GM19395 (cell line): Measurements from ENCODE around the gene CCDC141.

Source experiments
- ATAC-seq: cut with Tn5 transposase; IDR thresholded peaks from one replicate; pipeline ENCODE4 v1.9.1; 2021; ENCODE audit warnings: mild to moderate bottlenecking, moderate library complexity; ENCODE audit not compliant: unreplicated experiment

The CCDC141 gene

DNA sequence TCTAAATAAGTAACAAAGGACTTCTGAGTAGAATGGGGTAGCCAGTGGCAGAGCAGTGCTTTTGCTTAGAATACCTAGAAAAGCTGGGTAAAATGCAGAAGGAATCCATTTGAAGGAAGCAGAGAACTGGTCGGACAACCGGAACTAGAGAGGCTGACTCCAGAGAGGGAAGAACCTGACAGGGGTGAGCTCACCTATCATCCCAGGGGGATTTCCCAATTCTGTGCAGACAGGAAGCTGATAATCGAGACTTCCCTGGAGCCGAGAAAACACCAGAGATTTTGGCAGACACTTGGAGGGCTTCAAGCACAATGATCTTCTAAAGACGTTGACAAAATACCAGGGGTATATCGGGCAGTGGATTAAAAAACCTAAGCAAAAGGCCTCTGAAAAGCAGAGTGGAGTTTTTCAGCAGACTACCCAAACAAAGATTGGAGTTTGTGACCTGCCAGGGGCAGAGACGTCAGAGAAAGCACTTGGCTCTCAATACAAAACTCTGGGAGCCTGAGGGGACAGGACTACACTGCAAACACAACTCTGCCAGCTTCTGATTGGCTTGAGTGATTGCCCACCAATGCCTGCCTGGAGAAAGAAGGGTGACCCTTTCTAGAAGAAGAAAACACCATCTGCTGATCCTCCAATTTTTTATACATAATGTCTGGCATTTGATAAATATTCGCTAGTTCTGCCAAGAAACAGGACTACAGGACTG lies 175.3 kb downstream of the CCDC141 start:
- ATAC-seq, result no peak

DNA sequence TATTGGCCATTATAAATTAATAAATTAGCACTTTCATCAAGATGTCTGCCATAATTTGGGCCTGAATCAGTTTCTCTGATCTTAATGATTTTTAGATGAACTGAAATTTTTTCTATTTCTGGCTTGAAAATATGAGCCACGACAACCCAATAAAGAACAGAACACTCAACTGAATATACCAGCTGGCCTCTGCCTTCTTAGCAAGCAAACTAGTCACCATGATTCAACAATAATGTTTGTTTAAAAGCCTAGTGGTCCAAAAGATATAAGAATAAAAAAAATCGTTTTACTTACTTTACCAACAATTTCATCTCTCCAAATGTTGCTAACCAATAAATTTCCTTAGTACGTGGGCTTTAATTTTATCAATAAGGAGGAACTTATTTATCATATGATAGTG lies 176.0 kb downstream of the CCDC141 start:
- ATAC-seq, result no peak

DNA sequence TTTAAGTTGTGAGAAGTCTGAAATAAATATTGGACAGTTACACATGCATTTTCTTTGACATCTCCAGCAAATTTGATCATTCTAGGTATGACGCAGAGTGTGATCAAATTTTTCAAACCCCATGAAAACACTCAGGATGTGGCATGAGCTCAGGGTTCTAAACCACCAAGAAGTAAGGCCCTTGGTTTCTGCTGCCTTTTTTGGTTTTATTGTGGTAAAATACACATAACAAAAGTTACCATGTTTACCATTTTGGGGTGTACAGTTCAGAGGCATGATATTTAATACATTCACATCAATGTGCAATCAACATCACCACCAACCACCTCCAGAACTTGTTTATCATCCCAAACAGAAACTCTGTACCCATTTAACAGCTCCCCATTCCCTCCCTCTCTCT lies 178.4 kb downstream of the CCDC141 start:
- no peak for ATAC-seq

DNA sequence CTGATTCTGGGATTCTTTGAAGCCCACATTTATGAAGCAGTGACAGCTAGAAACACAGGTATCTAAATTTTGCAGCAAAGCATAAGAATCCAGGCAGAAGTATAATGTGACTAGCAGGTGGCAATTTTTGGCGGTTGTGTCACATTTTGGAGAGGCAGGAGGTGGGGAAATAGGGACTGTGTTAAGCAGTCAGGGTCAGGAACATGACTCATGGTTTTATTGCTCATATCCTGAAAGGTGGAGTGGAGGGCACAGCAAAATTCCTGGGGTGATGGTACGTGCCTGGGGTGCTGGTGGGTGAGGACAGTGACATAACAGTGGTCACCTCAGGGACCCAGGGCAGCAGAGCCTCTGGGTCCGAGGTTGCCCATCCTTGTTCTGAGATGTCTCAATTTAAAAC lies 179.2 kb downstream of the CCDC141 start:
- no peak for ATAC-seq

DNA sequence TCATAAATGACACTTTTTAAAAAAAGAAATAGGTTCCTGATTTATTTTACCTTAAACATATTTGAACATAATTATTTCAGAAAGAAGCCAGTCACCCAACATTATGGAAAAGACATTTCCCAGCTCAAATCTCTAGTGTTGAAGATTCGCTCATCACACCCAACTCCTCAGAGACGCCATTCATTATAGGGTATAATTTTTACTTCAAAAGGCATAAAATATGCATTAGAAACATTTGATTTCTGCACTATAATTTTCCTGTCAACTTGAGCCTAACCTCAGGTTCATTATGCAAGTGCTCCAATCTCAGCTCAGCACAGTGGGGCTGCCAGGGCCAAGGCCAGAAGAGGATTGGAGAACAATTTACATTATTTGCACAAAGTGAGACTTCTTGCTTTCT lies 183.9 kb downstream of the CCDC141 start:
- no peak for ATAC-seq

DNA sequence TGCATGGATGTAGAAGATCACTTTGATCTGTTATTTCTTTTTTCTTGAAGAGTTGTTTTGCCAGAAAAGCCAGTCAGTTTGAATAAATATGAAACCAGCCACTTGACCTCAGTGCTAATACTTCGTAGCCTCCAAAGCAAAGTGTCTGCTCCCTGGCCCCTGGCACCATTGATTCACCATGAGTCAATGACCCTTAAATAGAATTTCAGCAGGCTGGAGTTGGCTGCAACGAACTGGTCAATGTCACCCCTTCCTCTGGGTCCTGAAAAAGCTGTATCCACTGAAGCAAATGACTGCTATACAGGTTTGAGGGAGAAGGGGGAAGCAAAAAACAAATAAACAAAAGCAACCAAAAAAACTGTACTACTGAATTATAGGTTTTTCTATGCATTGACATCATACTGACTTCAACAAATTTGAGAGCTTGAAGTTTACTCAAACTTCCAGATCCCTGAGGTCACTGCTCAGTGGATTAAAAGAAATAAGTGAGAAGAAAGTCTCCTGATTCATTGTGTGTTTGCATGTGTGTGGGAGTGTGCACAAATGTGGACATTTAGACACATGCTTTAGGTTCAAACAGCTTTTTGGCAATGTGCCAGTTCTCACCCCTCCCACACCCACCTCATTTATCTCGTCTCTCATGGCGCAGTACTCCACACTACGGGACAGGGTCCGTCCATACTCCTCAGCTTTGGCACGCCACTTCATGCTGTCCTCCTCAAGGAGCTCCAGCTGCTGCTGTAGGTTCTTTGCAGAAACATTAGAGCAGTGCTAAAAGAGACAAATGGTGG lies 184.6 kb downstream of the CCDC141 start:
- no peak for ATAC-seq

DNA sequence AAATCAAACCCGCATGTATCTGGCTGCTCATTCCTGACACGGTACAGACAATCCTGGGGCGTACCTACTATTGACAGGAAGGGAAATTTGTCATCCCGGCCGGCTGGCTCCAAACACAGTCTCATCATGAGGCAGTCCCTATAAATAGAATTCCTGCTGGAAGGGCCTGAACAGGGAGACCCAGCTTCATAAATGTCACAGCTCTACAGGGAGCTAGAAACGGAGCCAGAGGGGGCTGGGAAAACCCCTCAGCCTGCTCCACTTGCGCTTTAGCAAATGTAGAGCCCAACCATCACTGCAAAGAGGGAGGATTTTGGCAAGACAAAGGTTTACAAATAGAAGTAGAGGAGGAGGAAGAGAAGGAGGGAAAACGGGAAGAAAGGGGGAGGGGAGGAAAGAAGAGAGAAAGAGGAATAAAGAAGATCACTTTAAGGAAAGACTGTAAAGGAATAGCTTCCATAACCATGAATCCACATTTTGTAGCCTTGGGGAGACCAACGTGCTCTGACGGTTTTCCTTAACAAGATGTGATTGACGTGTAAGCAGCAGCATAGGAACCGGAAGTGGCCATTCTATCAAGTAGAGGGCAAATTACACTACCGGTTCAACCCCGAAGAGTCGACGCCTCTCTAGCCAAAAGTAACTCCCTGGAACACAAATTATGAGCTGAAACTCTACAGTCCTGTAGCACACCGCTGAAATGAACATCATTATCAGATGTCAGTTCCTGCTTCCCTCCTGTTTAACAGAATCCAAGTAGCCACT lies 185.9 kb downstream of the CCDC141 start:
- ATAC-seq, result no peak

DNA sequence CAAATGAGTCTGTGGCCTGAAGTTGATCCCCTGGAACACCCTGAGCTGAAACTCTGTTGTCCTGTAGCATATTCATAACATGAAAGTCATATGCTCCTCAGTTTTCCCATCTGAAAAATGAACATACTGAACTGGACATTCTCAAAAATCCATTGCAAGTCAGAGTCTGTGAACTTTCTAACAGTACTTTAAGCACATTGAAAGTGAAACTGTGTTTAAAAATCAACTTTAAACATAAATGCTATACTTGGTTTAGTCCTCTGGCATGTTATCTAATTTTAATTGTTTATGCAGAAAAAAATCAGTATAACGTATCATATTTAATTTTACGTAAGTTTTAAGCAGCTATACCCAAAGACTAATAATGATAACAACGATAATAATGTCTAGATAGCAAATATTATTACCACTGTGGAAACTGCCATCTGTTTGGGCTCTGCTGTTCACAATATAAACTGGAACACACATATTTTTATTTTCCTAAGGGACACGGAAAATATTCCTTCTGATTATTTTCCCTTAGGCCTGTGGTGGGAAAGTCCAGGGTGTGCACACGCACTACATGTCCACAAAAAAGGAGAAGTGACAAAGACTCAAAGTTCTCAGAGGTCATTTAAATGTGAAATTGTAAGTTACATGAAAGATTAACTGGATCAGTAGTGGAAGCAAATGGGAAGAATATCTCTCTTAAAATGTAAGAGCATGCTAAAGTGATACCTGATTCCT lies 186.6 kb downstream of the CCDC141 start:
- no peak for ATAC-seq

DNA sequence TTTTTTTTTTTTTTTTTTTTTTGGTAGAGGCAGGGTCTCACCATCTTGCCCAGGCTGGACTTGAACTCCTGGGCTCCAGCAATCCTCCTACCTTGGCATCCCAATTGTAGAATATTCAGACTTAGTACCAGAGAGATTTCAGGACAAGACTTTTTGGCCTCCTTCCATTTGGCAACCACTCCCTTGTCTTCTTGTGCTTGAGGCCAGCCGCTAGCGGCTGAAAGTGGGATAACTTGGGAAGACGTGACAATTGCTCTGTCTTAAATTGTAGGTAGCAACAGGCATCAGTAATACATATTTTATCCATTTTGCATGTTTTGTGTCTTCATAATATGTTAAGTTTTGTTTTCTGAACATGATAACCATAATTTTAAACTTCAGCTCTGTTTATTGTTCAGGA lies 189.4 kb downstream of the CCDC141 start:
- ATAC-seq, result no peak

DNA sequence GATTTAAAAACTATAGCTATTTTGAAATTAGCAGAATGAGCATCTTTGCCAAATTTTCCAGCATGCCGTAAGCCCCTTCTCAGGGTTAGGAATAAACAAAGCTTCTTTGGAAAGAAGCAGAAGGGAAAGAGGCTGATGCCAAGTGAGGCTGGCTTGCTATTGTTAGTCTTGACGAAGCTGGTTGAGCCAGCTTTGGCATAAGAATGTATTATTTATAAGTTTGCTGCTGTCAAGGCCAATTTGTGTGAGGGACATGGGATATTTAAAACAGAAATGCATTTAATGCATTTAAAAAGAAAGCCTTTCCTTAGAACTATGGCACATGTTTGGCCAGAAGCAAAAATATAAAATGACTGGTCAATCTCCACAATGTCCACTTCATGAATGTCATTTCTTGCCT lies 190.2 kb downstream of the CCDC141 start:
- no peak for ATAC-seq

DNA sequence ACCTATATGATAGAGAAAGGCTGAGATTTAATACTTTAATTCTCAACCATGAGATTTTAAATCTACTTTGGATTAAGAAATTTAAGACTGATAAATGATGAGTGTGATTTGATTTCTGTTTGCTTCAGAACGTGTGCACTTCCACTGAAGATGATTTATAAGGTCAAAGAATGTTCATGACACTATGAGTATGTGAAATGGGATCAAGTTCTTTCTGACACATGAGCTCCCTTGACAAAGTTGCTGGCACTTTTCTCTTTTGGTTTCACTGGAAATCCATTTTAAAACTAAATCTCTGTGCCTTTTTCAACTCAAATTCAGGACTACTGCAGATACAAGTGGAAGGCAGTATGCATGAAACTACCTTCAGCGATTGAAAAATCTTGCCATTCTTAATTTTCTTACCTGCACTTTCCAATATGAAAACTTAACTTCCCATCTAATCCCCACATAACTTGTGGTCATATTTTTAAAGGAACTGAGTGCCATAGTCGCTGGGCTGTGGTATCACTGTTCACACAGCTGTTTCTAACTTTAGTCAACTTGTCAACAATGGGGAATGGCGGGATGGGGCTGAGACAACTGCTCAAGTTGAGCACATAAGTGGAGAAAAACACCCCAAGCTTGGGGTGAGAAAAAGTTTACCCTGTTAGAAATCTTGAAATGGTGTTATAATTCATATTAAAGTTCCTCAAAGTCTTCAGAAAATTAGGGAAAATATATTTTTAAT lies 190.9 kb downstream of the CCDC141 start:
- no peak for ATAC-seq

DNA sequence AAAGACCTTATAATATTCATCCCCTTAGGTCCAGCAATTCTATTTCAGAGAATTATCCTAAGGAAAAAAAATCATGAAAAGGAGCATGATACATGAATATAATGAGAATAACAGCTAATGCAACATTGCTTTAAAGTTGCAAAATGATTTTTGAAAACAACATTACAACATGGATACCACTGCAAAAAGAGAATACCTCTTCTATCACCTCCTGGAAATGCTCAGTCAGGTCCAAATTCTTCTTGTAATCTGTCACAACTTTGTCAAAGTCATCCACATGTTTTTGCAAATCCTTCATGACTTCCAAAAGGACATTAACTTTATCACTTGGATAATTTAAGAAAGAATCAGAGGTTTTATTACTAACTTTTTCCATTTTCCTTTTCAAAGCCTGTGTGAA lies 194.8 kb downstream of the CCDC141 start:
- ATAC-seq, result no peak

DNA sequence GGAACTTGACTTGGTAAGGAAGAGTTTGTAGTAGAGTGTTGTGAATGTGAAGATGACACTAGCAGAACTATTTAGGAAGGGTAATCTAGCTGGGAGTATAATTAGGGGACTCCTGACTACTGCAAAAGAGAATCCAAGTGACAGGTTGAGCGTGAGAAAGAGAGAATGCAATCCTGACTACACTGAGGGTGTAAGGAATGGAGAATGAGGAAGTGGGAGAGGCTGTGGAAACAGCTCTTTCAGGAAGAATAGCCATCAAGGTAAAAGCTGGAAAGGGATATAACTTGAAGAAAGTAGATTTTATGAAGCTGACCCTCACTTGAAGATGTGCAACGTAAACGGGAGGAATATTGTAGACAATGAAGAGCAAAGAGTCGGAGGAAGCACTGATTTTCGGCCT lies 201.6 kb downstream of the CCDC141 start:
- no peak for ATAC-seq

DNA sequence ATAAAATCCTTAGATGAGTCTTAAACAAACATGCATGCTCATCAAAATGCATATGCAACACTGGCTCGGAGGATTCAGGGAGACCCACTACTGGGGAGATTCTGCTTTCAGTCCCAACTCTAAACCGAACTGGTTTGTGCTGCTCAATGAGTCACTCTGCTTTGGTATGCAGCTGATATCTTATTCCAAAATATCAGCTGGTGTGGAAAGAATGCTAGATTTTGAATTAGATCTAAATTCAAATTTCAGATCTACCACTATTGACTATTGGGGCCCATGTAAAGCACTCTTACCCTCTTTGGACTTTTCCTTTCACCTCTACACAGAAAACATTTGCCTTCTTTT lies 203.5 kb downstream of the CCDC141 start:
- ATAC-seq, result no peak

DNA sequence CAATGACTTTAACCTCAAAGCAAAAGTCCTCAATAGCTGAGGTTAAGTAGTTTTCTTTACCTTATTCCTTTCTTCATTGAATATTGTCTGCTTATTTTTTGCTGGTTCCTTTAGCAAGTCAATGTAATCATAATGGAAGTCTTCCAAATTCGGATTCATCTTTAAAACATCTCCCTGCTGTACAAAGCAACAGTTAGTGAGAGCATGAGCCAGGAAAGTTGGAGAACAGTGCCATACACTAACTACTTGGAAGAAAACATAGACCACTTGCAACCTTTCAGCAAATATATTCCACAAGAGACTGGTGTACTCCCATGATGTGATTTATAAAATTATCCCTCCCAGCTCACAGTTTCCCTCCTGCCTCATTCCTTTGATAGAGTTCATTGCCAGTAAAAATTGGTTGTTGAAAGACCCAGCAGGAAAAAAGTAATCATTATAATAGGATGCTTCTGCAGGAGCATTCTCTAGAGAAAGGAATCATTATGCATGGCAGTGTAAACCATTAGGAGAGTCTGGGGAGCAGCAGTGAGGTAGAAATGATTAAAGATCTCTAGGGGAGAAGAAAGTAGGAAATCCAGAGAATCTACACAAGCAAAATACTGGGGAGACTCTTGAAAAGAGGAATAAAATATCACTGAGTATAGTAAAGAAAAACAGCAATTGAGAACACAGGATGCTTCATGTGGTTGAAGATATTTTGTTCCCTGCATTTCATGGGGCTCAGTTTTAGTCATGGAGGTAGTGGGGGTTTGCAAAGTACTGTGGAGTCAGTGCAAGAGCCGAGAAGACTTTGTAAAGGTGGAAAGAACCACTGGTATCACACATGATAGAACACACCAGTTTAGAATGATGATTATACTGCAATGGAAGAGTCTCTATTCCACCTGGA lies 204.1 kb downstream of the CCDC141 start:
- no peak for ATAC-seq

DNA sequence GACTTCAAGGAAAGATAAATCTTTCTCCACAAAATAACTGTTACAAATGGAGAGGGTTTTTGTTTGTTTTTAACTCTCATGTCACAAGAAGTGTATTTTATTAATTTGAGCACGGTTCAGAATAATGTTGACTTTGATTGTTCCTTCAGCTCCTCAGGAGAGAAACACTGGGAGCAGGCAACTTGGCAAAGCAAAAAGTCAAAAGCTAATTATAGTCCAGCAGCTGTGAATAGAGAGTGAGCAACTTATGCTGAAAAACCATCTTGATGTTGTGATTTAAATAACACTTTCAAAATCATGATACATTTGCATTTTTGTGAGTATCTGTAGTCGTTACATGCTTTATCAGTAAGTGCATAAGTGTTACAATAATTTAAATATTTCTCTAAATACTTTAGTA lies 205.2 kb downstream of the CCDC141 start:
- ATAC-seq, result no peak

DNA sequence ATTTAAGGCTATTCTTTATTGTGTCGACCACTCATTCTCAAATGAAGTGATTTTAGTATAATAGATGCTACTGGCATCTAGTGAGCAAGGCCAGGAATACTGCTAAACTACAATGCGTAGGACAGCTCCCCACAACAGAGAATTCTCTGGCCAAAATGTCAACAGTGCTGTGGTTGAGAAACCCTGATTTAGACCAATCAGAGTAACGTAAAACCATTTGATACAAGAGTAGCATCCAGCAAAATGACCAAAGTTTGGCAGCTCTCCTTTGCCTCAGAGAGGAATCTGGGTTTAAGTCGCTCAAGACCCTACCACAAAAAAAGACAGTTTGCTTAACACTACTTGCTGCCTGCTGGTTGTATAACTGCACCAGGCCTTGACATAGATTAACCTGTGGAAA lies 205.7 kb downstream of the CCDC141 start:
- no peak for ATAC-seq

DNA sequence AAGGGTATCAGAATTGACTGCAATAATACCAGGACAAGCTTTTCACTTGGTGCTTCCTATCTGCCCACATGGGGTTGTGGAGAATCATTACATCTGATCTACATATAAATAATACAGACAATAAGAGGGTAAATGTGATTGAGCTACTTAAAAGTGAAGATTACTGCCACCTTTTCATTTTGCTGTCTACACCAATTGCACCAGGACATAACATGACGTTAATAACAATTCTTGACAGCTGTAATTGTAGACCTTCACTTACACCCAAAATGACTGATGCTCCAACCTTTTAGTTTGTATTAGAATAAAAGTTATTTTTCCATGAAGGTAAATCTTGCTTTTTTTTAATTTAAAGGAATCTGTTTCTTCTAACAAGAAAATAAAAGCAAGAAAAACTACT lies 206.2 kb downstream of the CCDC141 start:
- ATAC-seq, result no peak

DNA sequence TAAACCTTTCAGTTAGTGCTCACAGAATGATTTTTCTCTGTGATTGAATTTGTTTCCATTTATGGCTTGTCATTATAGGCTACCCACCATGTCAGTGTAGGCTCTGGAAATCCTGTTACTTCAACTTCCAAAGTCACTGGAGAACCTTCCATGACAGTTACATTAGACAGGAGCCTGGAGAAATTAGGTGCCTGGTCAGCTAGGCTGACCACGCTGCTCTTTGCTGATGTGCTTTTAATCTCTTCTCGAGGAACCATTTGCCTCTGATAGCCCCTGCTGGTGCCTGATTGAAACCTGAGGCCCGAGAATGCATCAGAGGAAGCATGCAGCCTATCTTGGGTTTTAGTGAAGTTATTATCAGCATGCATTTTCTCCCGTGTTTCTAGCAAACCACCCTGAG lies 213.1 kb downstream of the CCDC141 start:
- ATAC-seq, result no peak

DNA sequence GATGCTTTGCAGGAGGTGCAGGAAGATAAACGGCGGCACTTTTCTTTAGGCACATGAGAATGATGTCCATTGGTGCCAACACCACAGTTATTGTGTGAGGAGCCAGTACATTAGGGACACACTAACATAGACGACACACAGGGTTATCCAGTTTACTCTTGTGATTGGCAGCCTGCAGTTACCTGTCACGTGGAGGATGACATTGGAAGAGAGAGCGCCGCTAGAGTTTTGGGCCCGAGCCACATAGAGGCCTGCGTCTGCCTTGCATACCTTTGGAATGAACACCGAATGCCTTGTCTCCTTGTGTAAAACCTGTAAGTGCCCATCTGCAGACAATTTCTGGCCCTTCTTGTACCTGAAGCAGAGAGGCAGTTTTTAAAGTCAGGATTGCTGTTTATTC lies 215.9 kb downstream of the CCDC141 start:
- ATAC-seq, result no peak
